Parathyroid adenoma (tissue), 2 donors: Measurements from ENCODE around the gene GPR17.

ENCODE experiments used
- H2AFZ ChIP-seq: fragments of 300-600 bp; sonication (generic); one replicate; pipeline ENCODE4 v1.7.0; 2017; ENCODE audit warnings: antibody characterized with exemption, mild to moderate bottlenecking
- H3K27ac ChIP-seq: fragments of 300-600 bp; sonication (generic); one replicate; pipeline ENCODE4 v1.7.0; 2017
- H3K27me3 ChIP-seq: fragments of 300-600 bp; sonication (generic); one replicate; pipeline ENCODE4 v1.7.0; 2017; ENCODE audit warnings: low read length; ENCODE audit not compliant: control insufficient read depth, insufficient read depth
- H3K36me3 ChIP-seq: fragments of 300-600 bp; sonication (generic); one replicate; pipeline ENCODE4 v1.7.0; 2017; ENCODE audit warnings: low read length; ENCODE audit not compliant: control insufficient read depth, insufficient read depth
- H3K4me1 ChIP-seq: fragments of 300-600 bp; sonication (generic); one replicate; pipeline ENCODE4 v1.7.0; 2017; ENCODE audit warnings: control low read depth
- H3K4me2 ChIP-seq: fragments of 300-600 bp; sonication (generic); one replicate; pipeline ENCODE4 v1.7.0; 2017; ENCODE audit warnings: low read length
- H3K4me3 ChIP-seq: fragments of 300-600 bp; sonication (generic); one replicate; pipeline ENCODE4 v1.7.0; 2017; ENCODE audit warnings: low read depth, low read length
- H3K79me2 ChIP-seq: fragments of 300-600 bp; sonication (generic); one replicate; pipeline ENCODE4 v1.7.0; 2017; ENCODE audit warnings: control low read depth
- H3K9ac ChIP-seq: fragments of 300-600 bp; sonication (generic); one replicate; pipeline ENCODE4 v1.7.0; 2017; ENCODE audit warnings: mild to moderate bottlenecking
- H3K9me3 ChIP-seq: fragments of 300-600 bp; sonication (generic); one replicate; pipeline ENCODE4 v1.7.0; 2017; ENCODE audit warnings: low read length; ENCODE audit not compliant: control insufficient read depth
- CTCF ChIP-seq: fragments of 300-600 bp; sonication (generic); IDR thresholded peaks from one replicate; pipeline ENCODE4 v1.7.0; 2017; ENCODE audit warnings: antibody characterized with exemption, mild to moderate bottlenecking
- donor health status: primary hyperparathyroidism.

The GPR17 gene

GRCh38 chr2:127606625-127607398, 39.1 kb upstream of the GPR17 start:
- Histone ChIP-seq H3K4me3 (no peak overlapping the region), H3K36me3 (no peaks in the 10 kb centered on the region), H3K9ac (no peak overlapping the region), H3K9me3 (peaks cover 3% of the 10 kb centered on the region), H3K27me3 (no peaks in the 10 kb centered on the region), H3K4me1 (no peaks in the 10 kb centered on the region), H3K79me2 (no peaks in the 10 kb centered on the region), H2AFZ (no peak overlapping the region), H3K27ac (no peak overlapping the region), H3K4me2 (no peak overlapping the region)
- TF ChIP-seq CTCF = no peak

GRCh38 chr2:127607399-127607908, 38.5 kb upstream of the GPR17 start:
- Histone ChIP-seq H3K4me2 (no peak overlapping the region), H3K27ac (no peak overlapping the region), H3K36me3 (no peaks in the 10 kb centered on the region), H2AFZ (no peak overlapping the region), H3K9me3 (peaks cover 3% of the 10 kb centered on the region), H3K9ac (no peak overlapping the region), H3K4me1 (no peaks in the 10 kb centered on the region), H3K79me2 (no peaks in the 10 kb centered on the region), H3K4me3 (no peak overlapping the region), H3K27me3 (no peaks in the 10 kb centered on the region)
- no peak for TF ChIP-seq CTCF

GRCh38 chr2:127608061-127609030, 37.6 kb upstream of the GPR17 start:
- H3K27ac ChIP-seq = no peak overlapping the region
- no peak overlapping the region for H2AFZ ChIP-seq
- no peak overlapping the region for H3K9ac ChIP-seq
- peaks cover 1% of the 10 kb centered on the region for H3K9me3 ChIP-seq
- H3K36me3 ChIP-seq = no peaks in the 10 kb centered on the region
- no peak overlapping the region for H3K4me3 ChIP-seq
- TF ChIP-seq CTCF = no peak
- H3K79me2 ChIP-seq = no peaks in the 10 kb centered on the region
- H3K4me2 ChIP-seq = no peak overlapping the region
- H3K4me1 ChIP-seq = no peaks in the 10 kb centered on the region
- H3K27me3 ChIP-seq = no peaks in the 10 kb centered on the region

GRCh38 chr2:127609031-127609751, 36.8 kb upstream of the GPR17 start:
- H3K36me3 ChIP-seq = no peaks in the 10 kb centered on the region
- TF ChIP-seq CTCF = no peak
- no peak overlapping the region for H2AFZ ChIP-seq

More at GRCh38 chr2:127609031-127609751, 36.8 kb upstream of the GPR17 start:
- Histone ChIP-seq H3K4me3 (no peak overlapping the region), H3K9me3 (no peaks in the 10 kb centered on the region), H3K9ac (no peak overlapping the region), H3K27me3 (no peaks in the 10 kb centered on the region), H3K4me2 (no peak overlapping the region), H3K79me2 (no peaks in the 10 kb centered on the region), H3K4me1 (no peaks in the 10 kb centered on the region), H3K27ac (no peak overlapping the region)
